Keratinocyte (primary cell): ENCODE data around the gene SMURF1. TPM values are rescaled to one million over a fixed set of nuclear protein-coding genes. Genes with fewer than 3 reads are reported as not detected.
A peak's percentile ranks its signal among the peaks of the same experiment; 100 is the strongest.

Source experiments
- DNase-seq: peaks from one replicate; pipeline ENCODE4 v3.0.0-alpha.2; 2011; ENCODE audit warnings: low read depth, missing footprints, low spot score
- FAIRE-seq: peaks from 2 replicates; lab custom pipeline; 2011; peaks lifted over from hg19 to GRCh38; lab: Jason Lieb, UNC
- H2AFZ ChIP-seq: 2 replicates; pipeline ENCODE4 v1.6.0; 2012; ENCODE audit warnings: low read length, control low read depth, inconsistent platforms; ENCODE audit not compliant: control insufficient read depth
- H3K27ac ChIP-seq: 2 replicates; pipeline ENCODE4 v1.5.1; 2011; ENCODE audit warnings: low read length; ENCODE audit not compliant: control insufficient read depth, insufficient read depth
- H3K27me3 ChIP-seq: 3 replicates; pipeline ENCODE4 v1.6.0; 2011; ENCODE audit warnings: low read length; ENCODE audit not compliant: control insufficient read depth, insufficient read depth; ENCODE audit errors: extremely low read depth
- H3K36me3 ChIP-seq, 2 experiments: 2 replicates in 1 of 2; 3 replicates in 1 of 2; pipeline ENCODE4 v1.5.1; 2011; ENCODE audit warnings: low read length in 2 of 2, mild to moderate bottlenecking in 1 of 2; ENCODE audit not compliant: control insufficient read depth in 2 of 2, insufficient read depth in 2 of 2; ENCODE audit errors: extremely low read depth in 1 of 2
- H3K4me1 ChIP-seq: 3 replicates; pipeline ENCODE4 v1.5.1; 2011; ENCODE audit warnings: low read length; ENCODE audit not compliant: control insufficient read depth, insufficient read depth; ENCODE audit errors: extremely low read depth
- H3K4me2 ChIP-seq: 3 replicates; pipeline ENCODE4 v1.6.0; 2011; ENCODE audit warnings: low read depth, low read length; ENCODE audit not compliant: control insufficient read depth, insufficient read depth; ENCODE audit errors: extremely low read depth
- H3K4me3 ChIP-seq, 3 experiments: fragments of 200-600 bp in 1 of 3; sonication (generic) in 1 of 3; 2 replicates in 2 of 3; 3 replicates in 1 of 3; pipeline ENCODE4 v1.5.1; 2011 to 2016; ENCODE audit warnings: low read length in 3 of 3, mild to moderate bottlenecking in 3 of 3, control low read depth in 2 of 3, inconsistent platforms in 1 of 3, low read depth in 1 of 3, mixed read lengths in 1 of 3, mixed run types in 1 of 3, moderate library complexity in 1 of 3; ENCODE audit not compliant: control insufficient read depth in 2 of 3, insufficient read depth in 2 of 3; ENCODE audit errors: extremely low read depth in 1 of 3
- H3K79me2 ChIP-seq: 2 replicates; pipeline ENCODE4 v1.6.0; 2012; ENCODE audit warnings: low read length; ENCODE audit not compliant: control insufficient read depth, insufficient read depth
- H3K9ac ChIP-seq: 3 replicates; pipeline ENCODE4 v1.6.0; 2011; ENCODE audit warnings: low read length; ENCODE audit not compliant: control insufficient read depth, insufficient read depth; ENCODE audit errors: extremely low read depth
- H3K9me1 ChIP-seq: 3 replicates; pipeline ENCODE4 v1.6.0; 2011; ENCODE audit warnings: low read length; ENCODE audit not compliant: control insufficient read depth, insufficient read depth; ENCODE audit errors: extremely low read depth
- H3K9me3 ChIP-seq: 2 replicates; pipeline ENCODE4 v1.5.1; 2012; ENCODE audit warnings: low read depth, low read length; ENCODE audit not compliant: control insufficient read depth
- H4K20me1 ChIP-seq: 3 replicates; pipeline ENCODE4 v1.6.0; 2011; ENCODE audit warnings: low read length; ENCODE audit not compliant: control insufficient read depth, insufficient read depth; ENCODE audit errors: extremely low read depth
- EZH2 ChIP-seq: IDR thresholded peaks from one replicate; pipeline ENCODE4 v1.6.1; 2012; ENCODE audit warnings: inconsistent platforms, mild to moderate bottlenecking, low read length, moderate library complexity
- dilution Hi-C: fragments of 300-500 bp; cut with MboI; formaldehyde crosslinking; loops from one replicate; pipeline ENCODE4 v1.7.0; 2020; ENCODE audit warnings: low sequenced_read_pairs; ENCODE audit not compliant: extremely low pct_ligation_motif_present
- polyA plus RNA-seq, 5 experiments: library from polyadenylated mRNA; depleted of rRNA in 3 of 5; stranded (reverse) in 3 of 5; stranded (forward) in 1 of 5; unstranded in 1 of 5; fragments of >200 nt; gene quantifications; 1 replicate in 1 of 5; 2 replicates in 3 of 5; 3 replicates in 1 of 5; pipeline versions ENCODE4 v1.2.1 to v1.2.3, GENCODE V29; 2011 to 2012; ENCODE audit warnings: missing spikeins in 2 of 5, low read depth in 1 of 5, low replicate concordance in 1 of 5
- TF ChIP-seq, protein P1 (sequence below), 3 experiments: IDR thresholded peaks in 1 of 3; conservative IDR thresholded peaks in 1 of 3; optimal IDR thresholded peaks in 1 of 3; 2 replicates in 2 of 3; 3 replicates in 1 of 3; pipeline versions ENCODE3 to v1.5.1; 2011; ENCODE audit warnings: low read length in 3 of 3, mild to moderate bottlenecking in 3 of 3, moderate library complexity in 2 of 3, control low read depth in 1 of 3, inconsistent platforms in 1 of 3; ENCODE audit not compliant: insufficient read depth in 2 of 3; ENCODE audit errors: extremely low read depth in 1 of 3

Gene SMURF1
- polyA plus RNA-seq, 1 donor (not counting 4 experiments of a cell fraction or from before 2014, with no cell fraction given), result 22.2 TPM

DNA sequence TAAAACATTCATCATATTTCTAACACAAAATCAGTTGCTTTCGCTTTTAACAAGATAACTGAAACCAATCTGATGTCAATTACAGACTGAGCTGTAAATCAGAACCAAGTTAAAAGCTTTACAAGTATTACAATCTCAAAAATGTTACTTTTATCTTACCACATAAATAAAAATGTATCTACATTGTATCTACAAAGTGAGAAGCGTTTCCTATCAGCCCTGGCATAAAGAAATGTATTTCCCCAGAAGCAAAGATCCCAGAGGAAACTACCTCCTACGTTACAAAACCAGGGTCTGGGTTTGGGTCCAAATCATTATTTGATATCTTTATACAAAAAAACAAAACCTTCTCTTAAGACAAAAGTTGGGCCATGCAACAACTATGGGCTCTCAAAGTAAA lies 2.6 kb downstream of the SMURF1 start:
- H3K4me1 ChIP-seq, result peaks cover 51% of the 10 kb centered on the region
- dilution Hi-C loops, result no loop called here

DNA sequence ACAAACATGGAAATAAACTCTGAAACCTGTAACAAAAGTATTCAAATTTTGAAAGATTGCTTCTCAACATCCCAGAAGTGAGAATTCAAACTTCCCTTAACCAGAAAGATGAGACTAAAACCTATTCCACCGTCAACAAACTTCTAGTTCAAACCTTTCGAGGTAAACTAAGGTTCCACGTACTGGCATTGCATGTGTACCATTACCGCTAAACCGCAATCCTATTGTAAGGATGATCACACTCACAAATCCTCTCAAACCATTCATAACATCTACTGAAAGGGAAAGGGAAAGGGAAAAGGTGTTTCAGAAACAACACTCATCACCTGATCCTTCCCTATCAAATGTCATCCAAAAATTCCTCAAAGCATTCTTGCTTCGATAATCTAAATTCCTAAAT lies 3.1 kb downstream of the SMURF1 start:
- dilution Hi-C loops, result no loop called here
- peaks cover 64% of the 10 kb centered on the region for H3K79me2 ChIP-seq

More for the DNA sequence above, 2.6 kb downstream of the SMURF1 start:
- no peak overlapping the region for H2AFZ ChIP-seq
- no peak for TF ChIP-seq EZH2
- TF ChIP-seq, protein P1, sequence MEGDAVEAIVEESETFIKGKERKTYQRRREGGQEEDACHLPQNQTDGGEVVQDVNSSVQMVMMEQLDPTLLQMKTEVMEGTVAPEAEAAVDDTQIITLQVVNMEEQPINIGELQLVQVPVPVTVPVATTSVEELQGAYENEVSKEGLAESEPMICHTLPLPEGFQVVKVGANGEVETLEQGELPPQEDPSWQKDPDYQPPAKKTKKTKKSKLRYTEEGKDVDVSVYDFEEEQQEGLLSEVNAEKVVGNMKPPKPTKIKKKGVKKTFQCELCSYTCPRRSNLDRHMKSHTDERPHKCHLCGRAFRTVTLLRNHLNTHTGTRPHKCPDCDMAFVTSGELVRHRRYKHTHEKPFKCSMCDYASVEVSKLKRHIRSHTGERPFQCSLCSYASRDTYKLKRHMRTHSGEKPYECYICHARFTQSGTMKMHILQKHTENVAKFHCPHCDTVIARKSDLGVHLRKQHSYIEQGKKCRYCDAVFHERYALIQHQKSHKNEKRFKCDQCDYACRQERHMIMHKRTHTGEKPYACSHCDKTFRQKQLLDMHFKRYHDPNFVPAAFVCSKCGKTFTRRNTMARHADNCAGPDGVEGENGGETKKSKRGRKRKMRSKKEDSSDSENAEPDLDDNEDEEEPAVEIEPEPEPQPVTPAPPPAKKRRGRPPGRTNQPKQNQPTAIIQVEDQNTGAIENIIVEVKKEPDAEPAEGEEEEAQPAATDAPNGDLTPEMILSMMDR (optimal IDR thresholded peaks at IDR 0.05 in 1 of 3, IDR thresholded peaks at IDR 0.05 in 1 of 3, conservative IDR thresholded peaks at IDR 0.05 in 1 of 3; ENCODE audit: extremely low read depth in 1 of 3, insufficient read depth in 2 of 3, low read length in 3 of 3), result no peak
- peaks cover 59% of the 10 kb centered on the region for H3K79me2 ChIP-seq
- peak overlapping the region; percentile 59 to 81 (median 75) for H3K4me3 ChIP-seq
- FAIRE-seq (no peak), DNase-seq (no peak)
- H3K27me3 ChIP-seq, result no peaks in the 10 kb centered on the region
- H3K36me3 ChIP-seq, result peaks cover 0 to 6% of the 10 kb centered on the region in 2 experiments
- no peaks in the 10 kb centered on the region for H3K9me1 ChIP-seq
- peak overlapping the region; percentile 90 for H3K9ac ChIP-seq
- peaks cover 10% of the 10 kb centered on the region for H4K20me1 ChIP-seq
- H3K9me3 ChIP-seq, result no peaks in the 10 kb centered on the region
- peak overlapping the region; percentile 90 for H3K27ac ChIP-seq
- H3K4me2 ChIP-seq, result peak overlapping the region; percentile 98

More for the DNA sequence above, 3.1 kb downstream of the SMURF1 start:
- no peaks in the 10 kb centered on the region for H3K27me3 ChIP-seq
- peaks cover 54% of the 10 kb centered on the region for H3K4me1 ChIP-seq
- peak overlapping the region; percentile 90 for H3K9ac ChIP-seq
- peak overlapping the region; percentile 90 for H3K27ac ChIP-seq
- peaks cover 10% of the 10 kb centered on the region for H4K20me1 ChIP-seq
- DNase-seq (no peak), FAIRE-seq (peak; percentile 32)
- peak overlapping the region; percentile 59 to 81 (median 75) for H3K4me3 ChIP-seq
- H3K4me2 ChIP-seq, result peak overlapping the region; percentile 98
- H2AFZ ChIP-seq, result no peak overlapping the region
- H3K9me1 ChIP-seq, result no peaks in the 10 kb centered on the region
- TF ChIP-seq, protein P1 (optimal IDR thresholded peaks at IDR 0.05 in 1 of 3, IDR thresholded peaks at IDR 0.05 in 1 of 3, conservative IDR thresholded peaks at IDR 0.05 in 1 of 3; ENCODE audit: extremely low read depth in 1 of 3, insufficient read depth in 2 of 3, low read length in 3 of 3), result no peak
- no peak for TF ChIP-seq EZH2
- H3K36me3 ChIP-seq, result peaks cover 0 to 6% of the 10 kb centered on the region in 2 experiments
- H3K9me3 ChIP-seq, result no peaks in the 10 kb centered on the region
